GM13977 (cell line): ENCODE results near the gene PTPRK.

Experiments
- DNase-seq: peaks from one replicate; pipeline ENCODE4 v3.0.0; 2012; ENCODE audit warnings: low spot score
- in situ Hi-C: fragments of 300-500 bp; cut with MboI; formaldehyde crosslinking; loops from one replicate; pipeline ENCODE4 v1.12.0; 2022; ENCODE audit warnings: low sequenced_read_pairs, low pct_unique_long_range_greater_than_20kb, mixed read lengths, inconsistent platforms; ENCODE audit not compliant: unreplicated experiment
- TF ChIP-seq, protein P1 (sequence below): IDR thresholded peaks from 2 replicates; pipeline ENCODE4 v1.5.1; 2012; ENCODE audit warnings: mild to moderate bottlenecking, control low read depth; ENCODE audit not compliant: insufficient read depth; ENCODE audit errors: extremely low read depth, missing control alignments

The PTPRK gene

GRCh38 chr6:128518434-128519131 lies 1.8 kb downstream of the PTPRK start:
- no peak for DNase-seq
- in situ Hi-C loops: no loop called here
- TF ChIP-seq, protein P1, sequence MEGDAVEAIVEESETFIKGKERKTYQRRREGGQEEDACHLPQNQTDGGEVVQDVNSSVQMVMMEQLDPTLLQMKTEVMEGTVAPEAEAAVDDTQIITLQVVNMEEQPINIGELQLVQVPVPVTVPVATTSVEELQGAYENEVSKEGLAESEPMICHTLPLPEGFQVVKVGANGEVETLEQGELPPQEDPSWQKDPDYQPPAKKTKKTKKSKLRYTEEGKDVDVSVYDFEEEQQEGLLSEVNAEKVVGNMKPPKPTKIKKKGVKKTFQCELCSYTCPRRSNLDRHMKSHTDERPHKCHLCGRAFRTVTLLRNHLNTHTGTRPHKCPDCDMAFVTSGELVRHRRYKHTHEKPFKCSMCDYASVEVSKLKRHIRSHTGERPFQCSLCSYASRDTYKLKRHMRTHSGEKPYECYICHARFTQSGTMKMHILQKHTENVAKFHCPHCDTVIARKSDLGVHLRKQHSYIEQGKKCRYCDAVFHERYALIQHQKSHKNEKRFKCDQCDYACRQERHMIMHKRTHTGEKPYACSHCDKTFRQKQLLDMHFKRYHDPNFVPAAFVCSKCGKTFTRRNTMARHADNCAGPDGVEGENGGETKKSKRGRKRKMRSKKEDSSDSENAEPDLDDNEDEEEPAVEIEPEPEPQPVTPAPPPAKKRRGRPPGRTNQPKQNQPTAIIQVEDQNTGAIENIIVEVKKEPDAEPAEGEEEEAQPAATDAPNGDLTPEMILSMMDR: no peak

- in situ Hi-C loops: no loop called here
- TF ChIP-seq, protein P1: no peak
- DNase-seq: no peak
Observed at GRCh38 chr6:128517124-128517523, 3.3 kb downstream of the PTPRK start.

- DNase-seq: no peak
- in situ Hi-C loops: no loop called here
- TF ChIP-seq, protein P1: no peak
Observed at GRCh38 chr6:128516514-128516898, 3.9 kb downstream of the PTPRK start.

DNA sequence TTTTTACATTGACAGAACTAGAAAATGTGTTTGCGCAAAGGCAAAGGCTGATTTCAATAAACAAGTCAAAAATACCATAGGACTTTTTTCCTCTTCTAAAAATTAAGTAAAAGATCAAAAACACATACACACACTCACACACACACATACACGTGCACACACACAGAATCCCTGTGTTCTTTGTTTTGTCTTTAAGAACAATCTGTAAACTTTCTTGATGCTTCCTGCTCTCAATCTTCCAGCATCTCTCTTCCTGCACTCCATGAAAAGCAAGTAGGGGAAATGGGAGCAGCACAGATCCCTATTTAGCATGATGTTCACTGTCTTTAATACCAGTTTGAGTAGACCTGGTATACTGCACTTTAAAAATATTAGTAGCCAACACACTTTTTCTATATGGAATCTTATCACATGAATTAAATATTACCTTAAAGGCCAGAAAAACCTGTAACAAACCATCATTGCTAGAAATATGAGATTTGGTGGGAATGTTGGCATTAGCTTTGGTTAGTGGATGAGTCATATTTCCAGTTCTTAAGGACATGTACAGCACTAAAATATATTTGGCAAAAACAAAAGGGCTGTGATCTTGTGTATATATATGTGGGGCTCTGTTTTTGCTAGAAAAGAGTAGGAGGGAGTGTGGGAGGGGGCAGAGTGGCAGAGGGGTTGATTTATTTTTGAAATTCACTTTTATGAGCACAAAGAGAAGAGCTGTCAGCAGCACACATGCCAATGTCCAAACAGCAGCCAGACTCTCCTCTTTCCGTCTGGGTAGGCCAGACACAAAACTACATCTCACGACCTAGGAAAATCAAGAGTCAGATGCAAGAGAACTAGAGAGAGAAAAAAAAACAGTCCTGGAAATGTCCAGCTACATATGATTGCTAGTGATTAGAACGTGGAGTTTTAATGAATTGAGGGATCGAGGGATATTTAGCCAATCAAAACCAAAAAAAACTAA lies 4.6 kb downstream of the PTPRK start:
- in situ Hi-C loops: no loop called here
- TF ChIP-seq, protein P1: no peak
- no peak for DNase-seq

DNA sequence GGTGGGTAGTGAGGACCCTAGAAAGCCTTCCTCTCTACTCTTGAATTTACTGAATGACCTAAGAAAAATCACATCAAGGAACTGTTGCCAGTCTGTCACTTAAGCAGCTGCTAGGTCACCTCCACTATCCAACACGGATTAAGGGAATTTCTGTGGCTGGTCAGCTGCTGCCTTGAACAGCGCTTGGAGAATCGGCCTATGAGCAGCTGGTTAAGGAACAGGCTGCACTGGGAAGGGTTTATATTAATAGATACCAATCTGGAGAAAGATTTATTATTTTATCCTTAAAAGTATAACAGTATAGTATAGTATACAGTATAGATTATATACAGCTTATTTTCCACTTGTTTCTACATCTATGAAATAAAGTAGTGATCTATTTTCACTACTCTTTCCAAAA lies 6.5 kb downstream of the PTPRK start:
- no peak for DNase-seq
- in situ Hi-C loops: no loop called here
- TF ChIP-seq, protein P1: no peak

DNA sequence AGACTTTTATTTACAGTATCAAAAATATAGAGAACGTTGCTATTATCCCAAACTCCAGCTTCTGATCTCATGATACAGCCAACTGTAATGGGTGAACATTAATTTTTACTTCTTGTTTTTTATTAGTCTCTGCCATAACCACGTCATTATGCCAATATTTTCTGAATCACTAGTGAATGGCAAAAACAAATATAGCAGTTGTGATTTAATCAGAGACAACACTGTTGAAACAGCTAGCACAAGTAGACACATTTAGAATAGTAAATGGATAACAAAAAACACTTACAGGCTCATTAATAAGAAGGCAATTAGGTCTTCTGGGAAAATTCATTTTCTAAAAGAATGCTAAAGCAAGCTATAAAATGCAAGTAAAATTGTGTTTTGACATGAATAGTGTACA lies 8.1 kb downstream of the PTPRK start:
- TF ChIP-seq, protein P1: no peak
- in situ Hi-C loops: no loop called here

More for the DNA sequence above, 8.1 kb downstream of the PTPRK start:
- no peak for DNase-seq
